Measurements from ENCODE around the gene DBI. TPM values are rescaled to one million over a fixed set of nuclear protein-coding genes. Genes with fewer than 3 reads are reported as not detected.
A peak's percentile ranks its signal among the peaks of the same experiment; 100 is the strongest.
"Not testable (repeated sequence)": the region's sequence is repeated elsewhere in the genome, so short reads cannot be mapped to it uniquely, and the experiment has no call there.

Gene DBI
- total RNA-seq, 1 donor from 2014 or later = 99.6 TPM

GRCh38 chr2:119365436-119365835 lies 1.3 kb upstream of the DBI start:
- DNase-seq (ENCODE audit: low spot score) = no peak

- no peak for DNase-seq (ENCODE audit: low spot score)
Observed at GRCh38 chr2:119366161-119366648, 572 bp upstream of the DBI start.

- peak; percentile 56 for DNase-seq (ENCODE audit: low spot score)
Observed at GRCh38 chr2:119367472-119368099, 809 bp downstream of the DBI start.

GRCh38 chr2:119369845-119370244 lies 3.1 kb downstream of the DBI start:
- no peak for DNase-seq (ENCODE audit: low spot score)

- DNase-seq (ENCODE audit: low spot score) = no peak
Observed at GRCh38 chr2:119371111-119371510, 4.3 kb downstream of the DBI start.

- DNase-seq (ENCODE audit: low spot score) = no peak
Observed at GRCh38 chr2:119372778-119373568, 6.2 kb downstream of the DBI start.

- not testable (repeated sequence) for DNase-seq (ENCODE audit: low spot score)
Observed at GRCh38 chr2:119373907-119374745, 7.3 kb downstream of the DBI start.

- not testable (repeated sequence) for DNase-seq (ENCODE audit: low spot score)
Observed at GRCh38 chr2:119376406-119376805, 9.6 kb downstream of the DBI start.

GRCh38 chr2:119376810-119377209 lies 10.0 kb downstream of the DBI start:
- no peak for DNase-seq (ENCODE audit: low spot score)

GRCh38 chr2:119377294-119377992 lies 10.7 kb downstream of the DBI start:
- no peak for DNase-seq (ENCODE audit: low spot score)

- DNase-seq (ENCODE audit: low spot score) = no peak
Observed at GRCh38 chr2:119377993-119378345, 11.2 kb downstream of the DBI start.

GRCh38 chr2:119378566-119378965 lies 11.8 kb downstream of the DBI start:
- DNase-seq (ENCODE audit: low spot score) = no peak

GRCh38 chr2:119383410-119384140 lies 16.8 kb downstream of the DBI start:
- no peak for DNase-seq (ENCODE audit: low spot score)

GRCh38 chr2:119384971-119385370 lies 18.2 kb downstream of the DBI start:
- DNase-seq (ENCODE audit: low spot score) = no peak

- DNase-seq (ENCODE audit: low spot score) = no peak
Observed at GRCh38 chr2:119385466-119385865, 18.7 kb downstream of the DBI start.

- DNase-seq (ENCODE audit: low spot score) = peak; percentile 70
Observed at GRCh38 chr2:119387381-119388129, 20.8 kb downstream of the DBI start.

- DNase-seq (ENCODE audit: low spot score) = peak; percentile 76
Observed at GRCh38 chr2:119389615-119390306, 23.0 kb downstream of the DBI start.

- DNase-seq (ENCODE audit: low spot score) = no peak
Observed at GRCh38 chr2:119393971-119394748, 27.4 kb downstream of the DBI start.

- no peak for DNase-seq (ENCODE audit: low spot score)
Observed at GRCh38 chr2:119397196-119397595, 30.4 kb downstream of the DBI start.
